Panc1 (cell line): ENCODE data around the gene NR5A2. TPM values are rescaled to one million over a fixed set of nuclear protein-coding genes. Genes with fewer than 3 reads are reported as not detected.
A peak's percentile ranks its signal among the peaks of the same experiment; 100 is the strongest.

Experiments
- ATAC-seq: fragments of 200-7000 bp; cut with Tn5 transposase; 2 replicates; pipeline ENCODE4 v1.9.1; 2020; ENCODE audit warnings: mild to moderate bottlenecking, moderate library complexity
- BruUV-seq: library from RNA; stranded (reverse); fragments of 400-500 nt; replicated peaks from 2 replicates; lab custom pipeline; 2021; lab: Mats Ljungman, UMichigan
- CTCF ChIA-PET: fragments of 300-600 bp; sonication (Branson Sonifier 250); formaldehyde crosslinking; loops from one replicate; lab custom pipeline; 2022; ENCODE audit warnings: antibody characterized with exemption; lab: Charles Lee
- POLR2A ChIA-PET: fragments of 300-600 bp; sonication (Branson Sonifier 250); formaldehyde crosslinking; loops from one replicate; lab custom pipeline; 2022; ENCODE audit warnings: antibody characterized with exemption; lab: Charles Lee
- DNase-seq: peaks from one replicate; pipeline ENCODE4 v3.0.0-alpha.2; 2010; ENCODE audit warnings: low read depth, low spot score
- H3K27ac ChIP-seq: 2 replicates; pipeline ENCODE4 v1.5.1; 2011; ENCODE audit warnings: mild to moderate bottlenecking, low read length, inconsistent platforms
- H3K27me3 ChIP-seq: fragments of 200-500 bp; sonication (Bioruptor generic); 2 replicates; pipeline ENCODE4 v1.6.0; 2014; ENCODE audit warnings: low read length, inconsistent platforms; ENCODE audit not compliant: control insufficient read depth, insufficient read depth
- H3K36me3 ChIP-seq: fragments of 200-500 bp; sonication (Bioruptor generic); 2 replicates; pipeline ENCODE4 v1.5.1; 2014; ENCODE audit warnings: inconsistent platforms, mild to moderate bottlenecking, low read length, moderate library complexity; ENCODE audit not compliant: control insufficient read depth, insufficient read depth
- H3K4me1 ChIP-seq: 2 replicates; pipeline ENCODE4 v1.5.1; 2011; ENCODE audit warnings: inconsistent platforms, mild to moderate bottlenecking, low read length, moderate library complexity; ENCODE audit not compliant: control insufficient read depth, insufficient read depth
- H3K4me3 ChIP-seq, 2 experiments: 2 replicates each; pipeline ENCODE4 v1.5.1; 2011 to 2012; ENCODE audit warnings: low read depth in 2 of 2, low read length in 2 of 2, mild to moderate bottlenecking in 2 of 2, inconsistent platforms in 1 of 2, moderate library complexity in 1 of 2
- H3K9me3 ChIP-seq: fragments of 200-500 bp; sonication (Bioruptor generic); 2 replicates; pipeline ENCODE4 v1.5.1; 2014; ENCODE audit warnings: low read depth, mild to moderate bottlenecking, inconsistent platforms, low read length, moderate library complexity; ENCODE audit not compliant: control insufficient read depth, insufficient read depth
- CTCF ChIP-seq: fragments of 450-650 bp; IDR thresholded peaks from 2 replicates; pipeline ENCODE4 v1.5.1; 2017; ENCODE audit warnings: mild to moderate bottlenecking
- POLR2AphosphoS5 ChIP-seq: IDR thresholded peaks from 2 replicates; pipeline ENCODE4 v1.6.1; 2012; ENCODE audit warnings: mild to moderate bottlenecking, low read depth, low read length, moderate library complexity
- SIN3A ChIP-seq: IDR thresholded peaks from 2 replicates; pipeline ENCODE4 v1.6.1; 2012; ENCODE audit warnings: low read depth, mild to moderate bottlenecking, low read length, moderate library complexity, borderline replicate concordance; ENCODE audit not compliant: insufficient read depth
- TCF7L2 ChIP-seq: IDR thresholded peaks from 2 replicates; pipeline ENCODE4 v1.6.1; 2011; ENCODE audit warnings: mild to moderate bottlenecking, low read depth, low read length, inconsistent platforms
- in situ Hi-C: cut with HindIII; loops from 2 replicates; pipeline ENCODE4 v1.10.0; 2016; ENCODE audit warnings: low sequenced_read_pairs, low pct_unique_long_range_greater_than_20kb
- intact Hi-C: fragments of 100-400 bp; cut with micrococcal nuclease; formaldehyde crosslinking; loops from one replicate; pipeline ENCODE4 v1.10.0; 2022; ENCODE audit not compliant: unreplicated experiment
- total RNA-seq: library from RNA; stranded (reverse); gene quantifications from one replicate; pipeline ENCODE4 v1.2.1, GENCODE V29; 2021; ENCODE audit not compliant: unreplicated experiment
- TF ChIP-seq, protein P1 (sequence below), 2 experiments: IDR thresholded peaks; 2 replicates each; pipeline ENCODE4 v1.6.1; 2011 to 2012; ENCODE audit warnings: low read depth in 2 of 2, control low read depth in 1 of 2, low read length in 1 of 2, mild to moderate bottlenecking in 1 of 2, moderate library complexity in 1 of 2; ENCODE audit not compliant: insufficient read depth in 1 of 2

Gene NR5A2
- total RNA-seq, 1 experiment from 2014 or later: 4.3 TPM

- H3K4me1 ChIP-seq: peaks cover 6% of the 10 kb centered on the region; the same call in 1 of the 2 replicates
- no peak overlapping the region for H3K4me3 ChIP-seq
- H3K9me3 ChIP-seq: no peaks in the 10 kb centered on the region
- ChIA-PET CTCF (no interaction called here), POLR2A (no interaction called here)
- DNase-seq: no peak
- no peaks in the 10 kb centered on the region for H3K36me3 ChIP-seq
- intact Hi-C loops (no loop called here), in situ Hi-C loops (no loop called here)
- H3K27me3 ChIP-seq: no peaks in the 10 kb centered on the region
- H3K27ac ChIP-seq: no peak overlapping the region
- ATAC-seq: no peak
- TF ChIP-seq CTCF: no peak
- TF ChIP-seq POLR2AphosphoS5: no peak
- TF ChIP-seq, protein P1, sequence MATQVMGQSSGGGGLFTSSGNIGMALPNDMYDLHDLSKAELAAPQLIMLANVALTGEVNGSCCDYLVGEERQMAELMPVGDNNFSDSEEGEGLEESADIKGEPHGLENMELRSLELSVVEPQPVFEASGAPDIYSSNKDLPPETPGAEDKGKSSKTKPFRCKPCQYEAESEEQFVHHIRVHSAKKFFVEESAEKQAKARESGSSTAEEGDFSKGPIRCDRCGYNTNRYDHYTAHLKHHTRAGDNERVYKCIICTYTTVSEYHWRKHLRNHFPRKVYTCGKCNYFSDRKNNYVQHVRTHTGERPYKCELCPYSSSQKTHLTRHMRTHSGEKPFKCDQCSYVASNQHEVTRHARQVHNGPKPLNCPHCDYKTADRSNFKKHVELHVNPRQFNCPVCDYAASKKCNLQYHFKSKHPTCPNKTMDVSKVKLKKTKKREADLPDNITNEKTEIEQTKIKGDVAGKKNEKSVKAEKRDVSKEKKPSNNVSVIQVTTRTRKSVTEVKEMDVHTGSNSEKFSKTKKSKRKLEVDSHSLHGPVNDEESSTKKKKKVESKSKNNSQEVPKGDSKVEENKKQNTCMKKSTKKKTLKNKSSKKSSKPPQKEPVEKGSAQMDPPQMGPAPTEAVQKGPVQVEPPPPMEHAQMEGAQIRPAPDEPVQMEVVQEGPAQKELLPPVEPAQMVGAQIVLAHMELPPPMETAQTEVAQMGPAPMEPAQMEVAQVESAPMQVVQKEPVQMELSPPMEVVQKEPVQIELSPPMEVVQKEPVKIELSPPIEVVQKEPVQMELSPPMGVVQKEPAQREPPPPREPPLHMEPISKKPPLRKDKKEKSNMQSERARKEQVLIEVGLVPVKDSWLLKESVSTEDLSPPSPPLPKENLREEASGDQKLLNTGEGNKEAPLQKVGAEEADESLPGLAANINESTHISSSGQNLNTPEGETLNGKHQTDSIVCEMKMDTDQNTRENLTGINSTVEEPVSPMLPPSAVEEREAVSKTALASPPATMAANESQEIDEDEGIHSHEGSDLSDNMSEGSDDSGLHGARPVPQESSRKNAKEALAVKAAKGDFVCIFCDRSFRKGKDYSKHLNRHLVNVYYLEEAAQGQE (IDR thresholded peaks at IDR 0.05; ENCODE audit: insufficient read depth in 1 of 2, low read depth in 2 of 2, low read length in 1 of 2): no peak
- TF ChIP-seq SIN3A: no peak
- no peak for TF ChIP-seq TCF7L2
- no TSS peak for BruUV-seq
Measured at GRCh38 chr1:200147742-200148141, 120.2 kb downstream of the NR5A2 start.

DNA sequence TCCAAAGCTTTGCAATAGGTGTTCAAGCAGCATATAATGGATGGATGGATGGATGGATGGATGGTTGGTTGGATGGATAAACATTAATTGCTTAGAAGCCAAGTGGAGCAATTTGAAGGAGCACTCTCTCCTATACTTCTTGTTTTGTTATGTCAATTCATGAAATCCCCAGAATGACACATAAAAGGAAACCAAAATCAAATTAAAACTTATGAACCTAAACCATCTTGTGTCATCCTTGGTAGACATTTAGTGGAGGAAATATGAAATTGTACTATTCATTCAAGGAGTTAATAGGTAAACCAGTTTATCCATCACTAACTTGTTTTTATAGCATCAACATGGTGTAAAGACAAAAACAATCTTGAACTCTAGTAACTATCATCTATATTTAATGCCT is 122.5 kb downstream of the NR5A2 start:
- no peaks in the 10 kb centered on the region for H3K9me3 ChIP-seq
- DNase-seq: no peak
- no peak overlapping the region for H3K4me3 ChIP-seq
- TF ChIP-seq POLR2AphosphoS5 (no peak), TCF7L2 (no peak), SIN3A (no peak), CTCF (no peak)
- TF ChIP-seq, protein P1 (IDR thresholded peaks at IDR 0.05; ENCODE audit: insufficient read depth in 1 of 2, low read depth in 2 of 2, low read length in 1 of 2): no peak
- CTCF ChIA-PET: interaction anchor here (0.6 kb wide), 1 partner anchor 323 kb away, joined by 3 read pairs; no protein-coding TSS in a partner anchor
- no peaks in the 10 kb centered on the region for H3K27me3 ChIP-seq
- no TSS peak for BruUV-seq
- H3K27ac ChIP-seq: peak overlapping the region; percentile 45; the same call in 1 of the 2 replicates
- in situ Hi-C loops (no loop called here), intact Hi-C loops (no loop called here)
- no peak for ATAC-seq
- H3K36me3 ChIP-seq: no peaks in the 10 kb centered on the region
- POLR2A ChIA-PET: no interaction called here
- H3K4me1 ChIP-seq: peaks cover 9% of the 10 kb centered on the region; the same call in 1 of the 2 replicates
